K562 treated with DMSO at 1 percent for 48 hours (cell line): ENCODE data around the gene PRKACG. TPM values are rescaled to one million over a fixed set of nuclear protein-coding genes. Genes with fewer than 3 reads are reported as not detected.

Source experiments
- total RNA-seq: library from RNA; unstranded; fragments of 300-600 nt; gene quantifications from 2 replicates; pipeline ENCODE4 v1.2.3, GENCODE V29; 2022; ENCODE audit warnings: low replicate concordance; ENCODE audit errors: extremely low read depth

Gene PRKACG
- not detected in 2 replicates for total RNA-seq

GRCh38 chr9:69014013-69014412 lies at the start of gene PRKACG:
TSS of gene PRKACG (minus strand) at chr9:69014113. CDS start at chr9:69014092, 21 bp downstream.

GRCh38 chr9:69035438-69036308 lies 21.8 kb upstream of the PRKACG start, which contains the start of gene FXN:
TSS of gene FXN (plus strand) at chr9:69035752. CDS start at chr9:69035783, 31 bp downstream.

Other genes with a start within 250 kb of the PRKACG start
- gene FXN, start 21.6 kb upstream of the PRKACG start, total RNA-seq, result not detected in 2 replicates
- not detected in 2 replicates for gene TJP2, start 160.2 kb upstream of the PRKACG start, total RNA-seq